ENCODE measurements around the gene EGFR.

EGFR gene

GRCh38 chr7:55018361-55019190 is at the start of gene EGFR:
Gene EGFR, plus strand, starts transcription at chr7:55019017. Its CDS starts 261 bp downstream, at chr7:55019278.
- peak; percentile 75 to 79 for DNase-seq

GRCh38 chr7:54969208-54969967 is 49.4 kb upstream of the EGFR start:
- DNase-seq, result no peak

- DNase-seq, result no peak
Observed at GRCh38 chr7:54972733-54973294, 46.0 kb upstream of the EGFR start.

- no peak for DNase-seq
Observed at GRCh38 chr7:54978364-54979116, 40.3 kb upstream of the EGFR start.

GRCh38 chr7:54980521-54980920 is 38.3 kb upstream of the EGFR start:
- DNase-seq, result no peak

GRCh38 chr7:54981913-54982312 is 36.9 kb upstream of the EGFR start:
- DNase-seq, result no peak

- peak in 1 of 2 experiments; percentile 28 for DNase-seq
Observed at GRCh38 chr7:54985426-54986330, 33.1 kb upstream of the EGFR start.

- no peak for DNase-seq
Observed at GRCh38 chr7:54986716-54987115, 32.1 kb upstream of the EGFR start.

GRCh38 chr7:54987772-54988171 is 31.0 kb upstream of the EGFR start:
- no peak for DNase-seq

- no peak for DNase-seq
Observed at GRCh38 chr7:54988516-54988915, 30.3 kb upstream of the EGFR start.

- no peak for DNase-seq
Observed at GRCh38 chr7:54989453-54990225, 29.2 kb upstream of the EGFR start.

GRCh38 chr7:54991341-54991740 is 27.5 kb upstream of the EGFR start:
- DNase-seq, result no peak

- no peak for DNase-seq
Observed at GRCh38 chr7:54992871-54993475, 25.8 kb upstream of the EGFR start.

- no peak for DNase-seq
Observed at GRCh38 chr7:54995166-54995565, 23.7 kb upstream of the EGFR start.

- DNase-seq, result peak; percentile 31 to 80
Observed at GRCh38 chr7:54995610-54996363, 23.0 kb upstream of the EGFR start.

- no peak for DNase-seq
Observed at GRCh38 chr7:54996391-54996790, 22.4 kb upstream of the EGFR start.

- no peak for DNase-seq
Observed at GRCh38 chr7:55004579-55004978, 14.2 kb upstream of the EGFR start.

- no peak for DNase-seq
Observed at GRCh38 chr7:55005241-55005851, 13.5 kb upstream of the EGFR start.

- no peak for DNase-seq
Observed at GRCh38 chr7:55006499-55006898, 12.3 kb upstream of the EGFR start.
